Activated CD8-positive, alpha-beta memory T cell treated with anti-CD3 and anti-CD28 coated beads, Interleukin-2, amount 50 U/mL, for 48 hours (primary cell): ENCODE measurements around the gene CTBP2.

Source experiments
- DNase-seq: peaks from one replicate; pipeline ENCODE4 v3.0.0-alpha.2; 2020

Gene CTBP2

GRCh38 chr10:124955243-124955642 is 205.1 kb downstream of the CTBP2 start:
- DNase-seq, result no peak

- no peak for DNase-seq
These were observed 206.9 kb downstream of the CTBP2 start for GRCh38 chr10:124953421-124953820.

GRCh38 chr10:124952123-124952522 is 208.2 kb downstream of the CTBP2 start:
- no peak for DNase-seq

- DNase-seq, result no peak
These were observed 210.8 kb downstream of the CTBP2 start for GRCh38 chr10:124949543-124949942.

- DNase-seq, result no peak
These were observed 213.4 kb downstream of the CTBP2 start for GRCh38 chr10:124946945-124947344.

GRCh38 chr10:124944982-124945381 is 215.4 kb downstream of the CTBP2 start:
- DNase-seq, result no peak

- DNase-seq, result no peak
These were observed 216.9 kb downstream of the CTBP2 start for GRCh38 chr10:124943301-124944092.

GRCh38 chr10:124942317-124943169 is 217.8 kb downstream of the CTBP2 start:
- DNase-seq, result no peak

GRCh38 chr10:124941823-124942222 is 218.5 kb downstream of the CTBP2 start, which contains the start of gene ZRANB1:
Gene ZRANB1 (plus strand): TSS chr10:124942123. CDS start chr10:124942494, 371 bp downstream.
- no peak for DNase-seq

GRCh38 chr10:124939290-124939689 is 221.1 kb downstream of the CTBP2 start:
- no peak for DNase-seq

- no peak for DNase-seq
These were observed 223.6 kb downstream of the CTBP2 start for GRCh38 chr10:124936813-124937212.

- no peak for DNase-seq
These were observed 224.4 kb downstream of the CTBP2 start for GRCh38 chr10:124935946-124936345.
